ENCODE data around the gene POM121L2. TPM values are rescaled to one million over a fixed set of nuclear protein-coding genes. Genes with fewer than 3 reads are reported as not detected.
"Not testable (repeated sequence)": the region's sequence is repeated elsewhere in the genome, so short reads cannot be mapped to it uniquely, and the experiment has no call there.

The POM121L2 gene
- total RNA-seq, 1 donor from 2014 or later, result not detected

- TF ChIP-seq CTCF (IDR thresholded peaks at IDR 0.05; ENCODE audit: insufficient read depth, low read length, poor library complexity, severe bottlenecking), result no peak
- no peak for DNase-seq (ENCODE audit: low read depth)
- Histone ChIP-seq H3K27me3 (ENCODE audit: control insufficient read depth, insufficient read depth, low read length) (peaks cover 14% of the 10 kb centered on the region), H3K4me3 (ENCODE audit: low read depth, low read length) (no peak overlapping the region), H3K36me3 (ENCODE audit: control insufficient read depth, insufficient read depth, low read length) (no peaks in the 10 kb centered on the region)
These were observed 36.8 kb downstream of the POM121L2 start for GRCh38 chr6:27275025-27275956.

GRCh38 chr6:27273783-27274182 lies 38.3 kb downstream of the POM121L2 start:
- H3K36me3 ChIP-seq (ENCODE audit: control insufficient read depth, insufficient read depth, low read length), result no peaks in the 10 kb centered on the region
- H3K27me3 ChIP-seq (ENCODE audit: control insufficient read depth, insufficient read depth, low read length), result peaks cover 22% of the 10 kb centered on the region
- no peak for TF ChIP-seq CTCF (IDR thresholded peaks at IDR 0.05; ENCODE audit: insufficient read depth, low read length, poor library complexity, severe bottlenecking)
- no peak for DNase-seq (ENCODE audit: low read depth)
- H3K4me3 ChIP-seq (ENCODE audit: low read depth, low read length), result no peak overlapping the region

GRCh38 chr6:27268803-27269202 lies 43.3 kb downstream of the POM121L2 start:
- Histone ChIP-seq H3K27me3 (ENCODE audit: control insufficient read depth, insufficient read depth, low read length) (peaks cover 27% of the 10 kb centered on the region), H3K36me3 (ENCODE audit: control insufficient read depth, insufficient read depth, low read length) (no peaks in the 10 kb centered on the region), H3K4me3 (ENCODE audit: low read depth, low read length) (no peak overlapping the region)
- no peak for DNase-seq (ENCODE audit: low read depth)
- no peak for TF ChIP-seq CTCF (IDR thresholded peaks at IDR 0.05; ENCODE audit: insufficient read depth, low read length, poor library complexity, severe bottlenecking)

GRCh38 chr6:27267857-27268434 lies 44.1 kb downstream of the POM121L2 start:
- DNase-seq (ENCODE audit: low read depth), result no peak
- H3K4me3 ChIP-seq (ENCODE audit: low read depth, low read length), result no peak overlapping the region
- TF ChIP-seq CTCF (IDR thresholded peaks at IDR 0.05; ENCODE audit: insufficient read depth, low read length, poor library complexity, severe bottlenecking), result no peak
- H3K36me3 ChIP-seq (ENCODE audit: control insufficient read depth, insufficient read depth, low read length), result no peaks in the 10 kb centered on the region
- peaks cover 24% of the 10 kb centered on the region for H3K27me3 ChIP-seq (ENCODE audit: control insufficient read depth, insufficient read depth, low read length)

- not testable (repeated sequence) for H3K36me3 ChIP-seq (ENCODE audit: control insufficient read depth, insufficient read depth, low read length); H3K4me3 ChIP-seq (ENCODE audit: low read depth, low read length); DNase-seq (ENCODE audit: low read depth)
- peaks cover 18% of the 10 kb centered on the region for H3K27me3 ChIP-seq (ENCODE audit: control insufficient read depth, insufficient read depth, low read length)
These were observed 45.1 kb downstream of the POM121L2 start for GRCh38 chr6:27267003-27267402.

GRCh38 chr6:27263886-27264285 lies 48.2 kb downstream of the POM121L2 start:
- no peak for DNase-seq (ENCODE audit: low read depth)
- TF ChIP-seq CTCF (IDR thresholded peaks at IDR 0.05; ENCODE audit: insufficient read depth, low read length, poor library complexity, severe bottlenecking), result no peak
- H3K4me3 ChIP-seq (ENCODE audit: low read depth, low read length), result no peak overlapping the region
- H3K36me3 ChIP-seq (ENCODE audit: control insufficient read depth, insufficient read depth, low read length), result no peaks in the 10 kb centered on the region
- H3K27me3 ChIP-seq (ENCODE audit: control insufficient read depth, insufficient read depth, low read length), result peaks cover 22% of the 10 kb centered on the region
